Ureter (tissue), 1 donor: ENCODE measurements around the gene IFT88. TPM values are rescaled to one million over a fixed set of nuclear protein-coding genes. Genes with fewer than 3 reads are reported as not detected.

ENCODE experiments used
- DNase-seq: peaks from one replicate; pipeline ENCODE4 v3.0.0-alpha.2; 2020; ENCODE audit warnings: low spot score
- total RNA-seq: library from RNA; stranded (reverse); gene quantifications from one replicate; pipeline ENCODE4 v1.2.4, GENCODE V29; 2023
- donor health status: DM: yes; HTN: yes; CAD: no.

IFT88 gene
- total RNA-seq, 1 donor from 2014 or later = 20.7 TPM

- no peak for DNase-seq
Observed at GRCh38 chr13:20714563-20715329, 147.8 kb downstream of the IFT88 start.

GRCh38 chr13:20715330-20715712 is 148.4 kb downstream of the IFT88 start:
- no peak for DNase-seq

DNA sequence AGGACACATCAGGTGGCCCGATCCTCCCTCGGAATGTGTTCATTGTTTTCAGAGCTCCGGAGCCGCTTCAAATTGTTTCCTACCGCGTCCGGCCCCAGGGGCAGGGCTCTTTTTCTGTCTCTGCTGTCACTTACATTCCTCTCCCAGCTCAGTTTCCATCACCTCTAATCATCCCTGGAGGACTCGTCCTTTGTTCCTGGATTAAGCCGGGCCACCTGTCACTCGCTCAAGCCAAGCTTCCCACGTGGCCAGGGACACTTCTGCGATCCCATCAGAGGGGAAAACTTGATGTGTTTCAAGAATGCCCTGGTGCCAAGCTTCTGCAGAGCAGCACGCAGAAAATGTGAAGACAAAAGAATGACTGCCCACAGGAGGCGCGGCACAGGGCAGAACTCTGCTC is 150.0 kb downstream of the IFT88 start:
- no peak for DNase-seq

DNA sequence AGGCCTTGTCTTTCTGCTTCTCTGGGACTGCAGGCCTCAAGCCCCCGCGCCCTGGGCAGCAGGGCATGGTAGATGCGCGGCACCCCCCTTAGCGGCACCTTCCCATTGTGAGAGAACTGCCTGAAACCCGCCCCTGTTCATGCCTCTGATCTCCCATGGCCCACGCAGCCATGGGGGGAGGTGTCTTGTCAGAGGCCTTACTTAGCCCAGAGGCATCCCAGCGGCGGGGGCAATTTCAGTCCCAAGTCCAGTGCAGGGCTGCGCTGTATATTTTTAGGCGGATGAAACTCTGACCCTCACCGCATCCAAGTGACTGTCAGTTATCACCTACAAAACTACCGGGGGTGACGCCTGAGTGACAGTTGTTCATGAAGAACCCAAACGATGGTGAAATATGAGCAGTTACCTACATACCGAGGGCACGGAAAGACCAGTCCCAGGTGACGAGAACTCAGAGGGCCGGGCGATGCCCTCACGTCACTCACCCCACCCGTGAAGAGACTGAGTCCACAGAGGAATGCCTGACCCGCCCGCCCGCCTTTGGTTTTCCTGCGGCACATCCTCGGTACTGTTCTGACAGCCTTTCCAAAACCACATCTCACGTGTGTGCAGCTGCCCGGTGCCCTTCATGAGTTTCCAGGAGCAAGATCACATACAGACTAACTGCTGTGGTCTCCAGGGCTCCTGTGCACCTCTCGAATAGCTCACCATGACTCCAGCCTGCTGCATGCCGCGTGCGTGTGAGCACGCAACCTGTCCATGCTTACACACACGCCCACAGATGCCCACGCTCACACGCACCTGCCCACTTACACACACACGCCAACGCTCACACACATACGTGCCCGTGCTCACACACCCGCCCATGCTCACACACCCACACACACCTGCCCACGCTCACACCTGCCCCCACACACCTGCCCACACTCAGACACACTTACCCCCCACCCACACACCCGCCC is 150.9 kb downstream of the IFT88 start:
- DNase-seq = no peak

- no peak for DNase-seq
Observed at GRCh38 chr13:20718958-20719566, 152.1 kb downstream of the IFT88 start.

DNA sequence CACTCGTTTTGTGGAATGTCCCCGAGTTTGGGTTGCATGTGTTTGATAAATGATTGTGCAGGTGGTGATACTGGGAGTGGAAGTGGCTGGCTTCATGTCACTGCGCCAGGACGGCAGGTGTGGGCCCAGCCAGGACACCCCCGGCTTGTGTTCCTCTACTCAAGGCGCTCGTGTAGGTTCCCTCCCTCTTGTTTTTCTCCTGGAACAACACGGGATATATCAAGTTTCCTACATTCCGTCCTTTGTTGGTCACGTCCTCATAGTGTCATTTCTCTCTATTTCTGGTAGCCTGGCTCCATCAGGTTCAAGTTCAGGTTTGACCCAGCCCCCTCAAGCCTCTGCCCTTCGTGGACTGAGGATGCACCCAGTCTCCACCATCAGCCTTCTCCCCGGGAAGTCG is 152.8 kb downstream of the IFT88 start:
- no peak for DNase-seq

GRCh38 chr13:20720499-20720898 is 153.5 kb downstream of the IFT88 start:
- DNase-seq = no peak

DNA sequence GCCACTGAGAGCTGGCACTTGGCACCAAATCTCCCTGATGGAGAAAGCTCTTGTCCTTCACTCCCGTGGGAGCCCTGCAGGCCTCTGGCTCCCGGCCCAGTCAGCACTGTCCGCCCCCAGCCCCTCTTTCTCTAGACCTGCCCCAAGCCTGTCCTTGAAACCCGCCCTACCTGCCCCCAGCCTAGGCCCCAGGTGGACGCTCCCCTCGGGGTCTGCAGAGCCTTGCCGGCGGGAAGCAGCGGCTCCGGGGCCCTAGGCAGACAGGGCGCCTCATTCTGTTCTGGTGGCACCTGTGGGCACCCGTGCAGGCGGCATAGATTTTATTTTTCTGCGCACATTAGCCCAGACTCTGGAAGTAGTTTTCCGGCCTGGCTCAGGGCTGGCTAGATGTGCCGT is 154.1 kb downstream of the IFT88 start:
- no peak for DNase-seq

DNA sequence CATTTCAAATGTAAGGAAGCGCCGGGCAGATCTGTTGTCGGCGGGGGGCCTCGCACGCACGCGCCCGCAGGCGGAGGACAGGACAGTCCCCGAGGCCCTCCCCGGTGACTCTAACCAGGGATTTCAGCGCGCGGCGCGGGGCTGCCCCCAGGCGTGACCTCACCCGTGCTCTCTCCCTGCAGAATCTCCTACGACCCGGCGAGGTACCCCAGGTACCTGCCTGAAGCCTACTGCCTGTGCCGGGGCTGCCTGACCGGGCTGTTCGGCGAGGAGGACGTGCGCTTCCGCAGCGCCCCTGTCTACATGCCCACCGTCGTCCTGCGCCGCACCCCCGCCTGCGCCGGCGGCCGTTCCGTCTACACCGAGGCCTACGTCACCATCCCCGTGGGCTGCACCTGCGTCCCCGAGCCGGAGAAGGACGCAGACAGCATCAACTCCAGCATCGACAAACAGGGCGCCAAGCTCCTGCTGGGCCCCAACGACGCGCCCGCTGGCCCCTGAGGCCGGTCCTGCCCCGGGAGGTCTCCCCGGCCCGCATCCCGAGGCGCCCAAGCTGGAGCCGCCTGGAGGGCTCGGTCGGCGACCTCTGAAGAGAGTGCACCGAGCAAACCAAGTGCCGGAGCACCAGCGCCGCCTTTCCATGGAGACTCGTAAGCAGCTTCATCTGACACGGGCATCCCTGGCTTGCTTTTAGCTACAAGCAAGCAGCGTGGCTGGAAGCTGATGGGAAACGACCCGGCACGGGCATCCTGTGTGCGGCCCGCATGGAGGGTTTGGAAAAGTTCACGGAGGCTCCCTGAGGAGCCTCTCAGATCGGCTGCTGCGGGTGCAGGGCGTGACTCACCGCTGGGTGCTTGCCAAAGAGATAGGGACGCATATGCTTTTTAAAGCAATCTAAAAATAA is 154.7 kb downstream of the IFT88 start:
- no peak for DNase-seq

- DNase-seq = no peak
Observed at GRCh38 chr13:20727856-20728255, 160.9 kb downstream of the IFT88 start.

DNA sequence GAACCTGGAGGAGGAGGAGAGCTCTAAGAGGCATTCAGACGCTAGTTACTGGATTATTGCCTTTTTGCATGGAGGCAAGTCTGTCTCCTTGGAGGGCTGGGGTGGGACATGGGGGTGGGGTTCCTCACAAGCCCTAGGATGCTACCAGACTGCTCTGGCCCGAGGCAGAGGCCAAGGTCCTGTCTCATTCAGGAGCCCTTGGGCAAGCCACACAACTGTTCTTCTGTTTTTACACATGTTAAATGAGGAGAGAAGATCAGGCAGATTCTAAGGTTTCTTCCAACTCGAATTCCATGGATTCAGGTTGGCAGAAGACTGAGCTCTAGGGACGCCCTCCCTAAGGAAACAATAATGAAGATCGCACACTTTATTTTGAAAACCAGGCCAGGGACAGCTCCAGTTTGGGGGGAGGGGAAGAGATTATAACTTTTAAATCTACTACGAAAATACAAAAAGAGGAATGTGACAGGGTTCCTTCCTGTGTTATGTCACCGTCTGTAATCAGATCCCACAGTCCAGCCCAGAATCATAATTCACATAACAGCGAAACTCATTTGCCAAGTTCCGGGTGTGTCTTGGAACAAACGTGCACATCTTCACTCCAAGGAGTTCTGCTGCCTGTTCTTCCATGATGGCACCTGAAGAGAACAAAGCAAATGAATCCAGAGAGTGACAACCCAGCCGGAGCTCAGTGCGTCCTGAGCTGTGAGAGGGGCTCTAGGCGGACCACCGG is 161.8 kb downstream of the IFT88 start:
- DNase-seq = no peak

DNA sequence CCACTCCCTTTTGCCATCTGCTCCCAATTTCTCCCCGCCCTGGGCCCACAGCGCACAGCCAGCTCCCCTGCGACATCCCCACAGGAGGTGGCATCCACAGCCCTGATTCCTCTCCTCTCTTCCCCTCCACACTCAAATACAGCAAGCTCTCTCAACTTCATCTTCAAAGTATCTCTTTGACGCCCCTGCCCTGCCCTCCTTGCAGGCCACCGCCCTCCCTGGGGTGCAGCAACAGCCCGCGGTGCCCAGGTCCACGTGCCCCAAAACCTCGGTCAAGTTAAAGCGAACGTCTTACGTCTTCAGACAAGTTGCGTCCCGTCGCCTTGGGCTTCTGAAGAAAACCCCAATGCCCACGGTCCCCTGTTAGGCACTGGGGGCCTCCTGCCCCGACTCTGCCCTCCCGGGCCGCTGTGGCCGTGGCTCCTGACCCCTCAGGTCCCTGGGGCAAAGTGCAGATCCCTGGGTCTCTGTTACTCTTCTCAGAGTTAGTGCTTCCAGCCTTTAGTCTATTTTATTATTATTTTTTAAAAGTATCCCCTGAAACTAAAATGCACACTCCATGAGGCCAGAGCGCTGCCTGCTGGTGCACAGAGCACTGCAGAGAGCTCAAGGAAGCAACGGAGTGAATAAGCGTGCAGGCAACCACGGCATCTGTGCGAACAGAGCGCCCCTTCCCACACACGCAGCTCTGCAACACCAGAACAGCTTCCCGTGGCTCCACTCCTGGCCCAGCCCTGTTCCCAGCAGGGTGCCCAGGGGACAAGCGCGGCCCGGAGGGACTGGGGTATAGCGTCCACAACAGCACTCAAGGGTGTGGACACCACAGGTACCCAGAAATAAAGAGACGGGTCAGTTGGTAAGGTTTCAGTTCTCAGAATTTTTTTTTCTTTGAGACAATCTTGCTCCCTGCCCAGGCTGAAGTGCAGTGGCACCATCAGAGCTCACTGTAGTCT is 163.0 kb downstream of the IFT88 start:
- no peak for DNase-seq

DNA sequence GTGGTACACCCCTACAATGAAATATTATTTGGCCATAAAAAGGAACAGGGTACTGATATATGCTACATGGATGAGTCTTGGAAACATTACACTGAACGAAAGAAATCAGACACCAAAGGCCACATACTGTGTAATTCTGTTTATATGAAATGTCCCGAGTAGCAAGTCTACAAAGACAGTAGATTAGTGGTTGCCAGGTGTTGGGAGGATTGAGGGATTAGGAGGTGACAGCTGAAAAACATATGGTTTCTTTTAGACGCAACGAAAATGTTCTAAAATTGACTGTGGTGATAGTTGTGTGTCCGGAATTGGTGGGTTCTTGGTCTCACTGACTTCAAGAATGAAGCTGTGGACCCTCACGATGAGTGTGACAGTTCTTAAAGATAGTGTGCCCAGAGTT is 171.7 kb downstream of the IFT88 start:
- no peak for DNase-seq

GRCh38 chr13:20740021-20740420 is 173.1 kb downstream of the IFT88 start:
- DNase-seq = no peak

Other genes starting within 250 kb of the IFT88 start
- gene CRYL1, start 41.3 kb upstream of the IFT88 start, total RNA-seq = 35.0 TPM
- 3.9 TPM for gene IL17D, start 136.5 kb downstream of the IFT88 start, total RNA-seq
- gene EEF1AKMT1, start 206.8 kb downstream of the IFT88 start, total RNA-seq = 14.2 TPM